ENCODE data around the gene SYT13.
A peak's percentile ranks its signal among the peaks of the same experiment; 100 is the strongest.

The SYT13 gene

GRCh38 chr11:45305874-45306623, 19.9 kb upstream of the SYT13 start:
- DNase-seq (ENCODE audit: low read depth), result no peak

GRCh38 chr11:45304992-45305335, 18.8 kb upstream of the SYT13 start:
- no peak for DNase-seq (ENCODE audit: low read depth)

- no peak for DNase-seq (ENCODE audit: low read depth)
Observed at GRCh38 chr11:45304111-45304991, 18.2 kb upstream of the SYT13 start.

GRCh38 chr11:45303316-45303715, 17.2 kb upstream of the SYT13 start:
- no peak for DNase-seq (ENCODE audit: low read depth)

- DNase-seq (ENCODE audit: low read depth), result no peak
Observed at GRCh38 chr11:45301537-45302246, 15.6 kb upstream of the SYT13 start.

GRCh38 chr11:45300715-45301114, 14.6 kb upstream of the SYT13 start:
- DNase-seq (ENCODE audit: low read depth), result no peak

GRCh38 chr11:45298718-45299117, 12.6 kb upstream of the SYT13 start:
- DNase-seq (ENCODE audit: low read depth), result no peak

GRCh38 chr11:45296075-45296474, 9.9 kb upstream of the SYT13 start:
- no peak for DNase-seq (ENCODE audit: low read depth)

GRCh38 chr11:45294499-45294898, 8.4 kb upstream of the SYT13 start:
- no peak for DNase-seq (ENCODE audit: low read depth)

- DNase-seq (ENCODE audit: low read depth), result peak; percentile 40
Observed at GRCh38 chr11:45293566-45294192, 7.5 kb upstream of the SYT13 start.

- DNase-seq (ENCODE audit: low read depth), result no peak
Observed at GRCh38 chr11:45290586-45290985, 4.4 kb upstream of the SYT13 start.

- no peak for DNase-seq (ENCODE audit: low read depth)
Observed at GRCh38 chr11:45289369-45289768, 3.2 kb upstream of the SYT13 start.

- no peak for DNase-seq (ENCODE audit: low read depth)
Observed at GRCh38 chr11:45288339-45288738, 2.2 kb upstream of the SYT13 start.

GRCh38 chr11:45287316-45287903, 1.3 kb upstream of the SYT13 start:
- no peak for DNase-seq (ENCODE audit: low read depth)

- no peak for DNase-seq (ENCODE audit: low read depth)
Observed at GRCh38 chr11:45285250-45285828, 802 bp downstream of the SYT13 start.

GRCh38 chr11:45282081-45282480, 4.1 kb downstream of the SYT13 start:
- DNase-seq (ENCODE audit: low read depth), result no peak

GRCh38 chr11:45280449-45280848, 5.7 kb downstream of the SYT13 start:
- no peak for DNase-seq (ENCODE audit: low read depth)

GRCh38 chr11:45279645-45280044, 6.5 kb downstream of the SYT13 start:
- DNase-seq (ENCODE audit: low read depth), result no peak

- no peak for DNase-seq (ENCODE audit: low read depth)
Observed at GRCh38 chr11:45278714-45279113, 7.4 kb downstream of the SYT13 start.

- DNase-seq (ENCODE audit: low read depth), result no peak
Observed at GRCh38 chr11:45275828-45276227, 10.3 kb downstream of the SYT13 start.

- DNase-seq (ENCODE audit: low read depth), result no peak
Observed at GRCh38 chr11:45274206-45274605, 11.9 kb downstream of the SYT13 start.

GRCh38 chr11:45273509-45273908, 12.6 kb downstream of the SYT13 start:
- DNase-seq (ENCODE audit: low read depth), result no peak
